ENCODE results near the gene MCEE. TPM values are rescaled to one million over a fixed set of nuclear protein-coding genes. Genes with fewer than 3 reads are reported as not detected.

The MCEE gene
- 23.0 and 24.7 TPM in 2 replicates for total RNA-seq

GRCh38 chr2:71130152-71130904 lies at the start of gene MCEE, which contains the start of gene MPHOSPH10:
Gene MCEE (minus strand): TSS chr2:71130229. CDS start chr2:71130219, 10 bp downstream.
Gene MPHOSPH10 (plus strand): TSS chr2:71130634. CDS start chr2:71130666, 32 bp downstream.

GRCh38 chr2:71068218-71069035 lies 61.6 kb downstream of the MCEE start, which contains the start of gene NAGK:
Gene NAGK (plus strand): TSS chr2:71068648. CDS start chr2:71068684, 36 bp downstream.

Other genes with a start within 250 kb of the MCEE start
- 0.55 and 0.85 TPM in 2 replicates for gene VAX2, start 229.7 kb downstream of the MCEE start, total RNA-seq
- 0.18 and 0.71 TPM in 2 replicates for gene ATP6V1B1, start 194.3 kb downstream of the MCEE start, total RNA-seq
- gene ANKRD53, start 151.6 kb downstream of the MCEE start, total RNA-seq, result 0.14 and 0.37 TPM in 2 replicates
- gene TEX261, start 135.4 kb downstream of the MCEE start, total RNA-seq, result 20.2 and 24.3 TPM in 2 replicates
- gene NAGK, start 61.6 kb downstream of the MCEE start, total RNA-seq, result 45.4 and 60.7 TPM in 2 replicates
- 18.1 and 19.5 TPM in 2 replicates for gene MPHOSPH10, start 405 bp upstream of the MCEE start, total RNA-seq
- gene PAIP2B, start 96.9 kb upstream of the MCEE start, total RNA-seq, result 0.85 and 0.92 TPM in 2 replicates
- 98.2 and 118 TPM in 2 replicates for gene ZNF638, start 201.6 kb upstream of the MCEE start, total RNA-seq

All from smooth muscle cell of bladder (primary cell).